GM03348 (cell line): ENCODE measurements around the gene CHRNA3.
A peak's percentile ranks its signal among the peaks of the same experiment; 100 is the strongest.

Source experiments
- DNase-seq: peaks from one replicate; pipeline ENCODE4 v3.0.0; 2012; ENCODE audit warnings: low spot score

The CHRNA3 gene

DNA sequence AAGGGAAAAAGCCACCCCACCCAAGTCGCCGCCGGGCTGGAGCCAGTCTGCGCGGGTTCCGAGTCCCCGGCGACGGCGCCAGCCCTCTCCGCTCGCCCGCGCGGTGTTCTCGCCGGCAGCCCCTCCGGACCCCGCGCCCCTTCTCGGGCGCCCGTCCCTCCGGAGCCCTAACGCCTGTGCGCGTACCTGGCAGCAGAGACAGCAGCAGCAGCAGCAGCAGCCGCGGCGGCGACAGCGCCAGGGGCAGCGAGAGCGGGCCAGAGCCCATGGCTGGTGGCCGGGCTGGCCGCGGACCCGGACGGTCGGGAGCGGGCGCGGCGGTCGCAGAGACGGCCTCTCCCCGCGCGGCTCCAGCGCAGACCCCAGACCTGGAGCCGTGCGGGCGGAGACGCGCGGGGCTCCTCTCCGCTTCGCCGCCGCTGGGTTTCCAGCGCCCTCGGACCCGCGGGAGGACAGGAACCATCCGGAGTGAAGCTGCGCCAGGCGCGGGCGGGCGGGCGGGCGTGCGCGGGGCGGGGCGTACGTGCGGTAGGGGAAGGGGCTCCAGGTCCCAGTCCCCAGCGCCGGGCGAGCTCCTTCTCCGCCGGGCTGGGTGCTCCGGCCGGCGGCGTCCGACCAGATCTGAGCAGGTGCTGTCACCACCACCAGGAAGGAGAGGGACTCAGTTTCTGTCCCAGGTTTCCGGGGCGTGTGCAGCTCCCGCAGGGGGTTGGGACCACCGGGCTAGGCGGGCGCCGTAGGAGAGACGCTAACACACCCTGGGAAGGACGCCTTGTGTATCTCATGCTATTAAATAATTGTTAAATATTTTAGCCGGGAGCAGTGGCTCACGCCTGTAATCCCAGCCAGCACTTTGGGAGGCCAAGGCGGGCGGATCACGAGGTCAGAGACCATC, at the start of gene CHRNA3:
Gene CHRNA3, minus strand, starts transcription at position 470 of the 895 bp plus-strand sequence. Its CDS starts 202 bp downstream, at position 268.
- no peak for DNase-seq

DNA sequence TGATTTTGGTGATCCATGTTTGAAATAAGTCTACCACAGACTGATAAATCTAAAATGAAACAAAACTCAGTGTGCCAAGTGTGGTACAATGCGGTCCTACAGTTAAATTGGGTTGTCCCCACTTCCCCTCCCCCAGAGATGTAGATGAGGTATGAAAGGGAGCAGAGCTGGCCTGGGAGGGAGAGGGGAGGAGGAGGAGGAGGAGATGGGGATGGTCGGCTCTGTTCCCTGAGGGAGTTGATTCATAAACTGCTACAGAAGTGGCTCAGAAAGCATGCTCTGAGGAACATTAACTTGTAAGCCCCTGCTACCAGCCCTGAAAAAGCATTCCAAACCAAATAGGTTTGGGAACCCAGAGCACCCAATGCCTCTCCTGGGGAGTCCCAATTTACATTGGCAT, 48.2 kb upstream of the CHRNA3 start:
- no peak for DNase-seq

DNA sequence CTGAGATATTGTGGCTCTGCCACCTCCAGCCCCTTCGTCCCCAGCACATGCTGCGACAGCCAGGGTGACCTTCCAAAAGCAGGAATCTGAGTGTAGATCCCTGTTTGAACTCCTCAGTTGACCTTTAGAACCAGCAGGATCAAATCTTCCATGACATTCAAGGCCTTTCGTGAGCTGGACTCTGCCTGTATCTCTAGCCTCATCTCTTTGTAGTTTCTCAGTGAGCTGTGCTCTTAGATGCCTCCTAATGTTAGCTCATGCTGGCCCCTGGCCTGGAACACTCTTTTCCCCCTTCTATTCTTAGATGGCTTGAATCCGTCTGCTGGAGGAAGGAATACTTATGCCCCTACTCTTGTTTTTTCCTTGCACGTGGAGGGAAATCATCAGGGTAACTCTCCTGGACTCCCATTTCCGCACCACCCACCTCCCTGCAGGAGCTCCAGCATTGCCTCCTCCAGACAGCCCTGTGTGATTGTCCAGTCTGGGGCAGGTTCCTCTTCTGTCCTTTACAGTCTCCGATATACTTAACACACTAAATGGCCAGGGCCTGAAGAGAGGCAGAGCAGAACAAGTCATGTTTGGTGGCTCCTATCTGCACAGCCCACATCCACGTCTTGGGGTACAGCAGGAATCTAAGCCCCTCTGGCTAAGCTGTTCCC, 46.9 kb upstream of the CHRNA3 start:
- no peak for DNase-seq

DNA sequence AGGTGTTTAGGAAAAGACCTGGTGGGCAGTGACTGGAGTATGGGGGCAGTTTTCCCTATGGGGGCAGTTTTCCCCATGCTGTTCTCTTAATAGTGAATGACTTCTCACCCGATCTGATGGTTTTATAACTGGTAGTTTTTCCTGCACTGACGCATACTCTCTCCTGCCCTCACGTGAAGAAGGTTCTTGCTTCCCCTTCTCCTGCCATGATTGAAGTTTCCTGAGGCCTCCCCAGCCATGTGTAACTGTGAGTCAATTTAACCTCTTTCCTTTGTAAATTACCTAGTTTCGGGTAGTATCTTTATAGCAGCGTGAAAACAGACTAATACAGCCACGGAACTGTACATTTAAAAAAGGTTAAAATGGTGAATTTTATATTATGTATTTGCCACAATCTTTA, 45.2 kb upstream of the CHRNA3 start:
- no peak for DNase-seq

DNA sequence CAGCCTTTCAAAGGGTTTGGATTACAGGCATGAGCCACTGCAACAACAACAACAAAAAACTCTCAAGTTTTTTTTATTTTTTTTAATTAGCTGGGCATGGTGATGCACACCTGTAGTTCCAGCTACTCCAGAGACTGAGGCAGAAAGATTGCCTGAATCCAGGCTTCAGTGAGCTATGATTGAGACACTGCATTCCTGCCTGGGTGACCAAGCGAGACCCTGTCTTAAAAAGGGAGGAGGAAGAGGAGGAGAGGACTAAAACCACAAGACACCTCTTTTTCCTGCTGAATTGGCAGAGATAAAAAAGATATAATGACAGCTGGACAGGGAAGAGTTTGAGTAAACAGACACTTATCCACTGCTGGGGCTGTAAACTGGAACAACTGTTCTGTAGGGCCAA, 42.9 kb upstream of the CHRNA3 start:
- no peak for DNase-seq

DNA sequence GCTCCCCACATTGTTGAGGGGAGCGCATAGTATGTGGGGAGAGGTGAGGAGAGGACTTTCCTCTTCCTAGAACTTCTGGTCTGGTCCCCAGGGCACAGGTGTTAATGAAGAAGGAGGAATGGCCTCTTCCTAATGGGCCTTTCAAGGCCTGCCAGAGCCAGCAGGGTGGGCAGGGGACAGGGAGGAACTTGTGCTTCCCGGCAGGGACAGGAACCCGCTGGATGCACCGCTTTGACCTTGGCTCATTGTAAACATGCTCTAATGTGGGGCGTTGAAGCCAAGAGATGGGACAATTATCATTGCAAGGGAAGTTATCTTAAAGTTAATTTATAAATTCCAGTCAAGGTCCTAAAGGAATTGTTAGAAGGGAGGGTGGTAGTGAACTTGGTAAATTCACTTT, 41.2 kb upstream of the CHRNA3 start:
- no peak for DNase-seq

DNA sequence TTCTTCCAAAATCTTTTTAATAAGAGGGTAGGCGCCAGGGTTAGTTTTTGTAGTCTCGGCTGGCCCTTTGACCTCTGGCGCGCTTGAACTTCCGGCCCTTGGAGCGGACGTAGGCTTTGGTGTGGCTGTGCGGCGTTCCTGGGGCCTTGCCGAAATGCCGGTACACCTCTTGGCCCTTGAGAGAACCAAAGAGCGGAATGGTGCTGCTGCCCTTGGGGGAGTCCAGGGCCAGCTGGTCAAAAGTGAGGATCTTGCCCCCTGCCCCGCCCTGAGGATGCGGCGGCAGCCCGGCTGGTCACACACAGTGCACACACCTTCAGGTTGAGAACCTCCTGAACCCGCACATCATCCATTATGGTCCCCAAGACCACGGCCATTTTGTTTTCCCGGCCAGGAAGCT, 40.2 kb upstream of the CHRNA3 start:
- DNase-seq: no peak

DNA sequence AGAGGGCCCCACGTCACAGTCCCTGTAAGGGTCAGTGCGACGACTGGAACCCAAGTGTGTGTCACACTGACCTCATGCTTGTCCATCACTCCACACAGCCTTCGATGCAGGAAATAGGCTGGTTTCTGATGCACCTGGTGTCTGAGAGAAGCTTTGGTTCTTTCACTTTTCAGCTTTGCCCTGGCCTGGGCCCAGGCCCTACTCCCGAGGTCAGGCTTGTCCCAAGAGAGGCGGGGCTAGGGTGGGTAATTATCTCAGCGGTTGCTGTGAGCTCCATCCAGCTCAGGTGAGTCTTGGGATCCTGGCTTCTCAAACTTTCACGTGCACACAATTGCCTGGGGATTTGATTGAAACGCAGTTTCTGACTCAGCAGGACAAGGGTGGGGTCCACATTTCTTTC, 39.8 kb upstream of the CHRNA3 start:
- DNase-seq: no peak

DNA sequence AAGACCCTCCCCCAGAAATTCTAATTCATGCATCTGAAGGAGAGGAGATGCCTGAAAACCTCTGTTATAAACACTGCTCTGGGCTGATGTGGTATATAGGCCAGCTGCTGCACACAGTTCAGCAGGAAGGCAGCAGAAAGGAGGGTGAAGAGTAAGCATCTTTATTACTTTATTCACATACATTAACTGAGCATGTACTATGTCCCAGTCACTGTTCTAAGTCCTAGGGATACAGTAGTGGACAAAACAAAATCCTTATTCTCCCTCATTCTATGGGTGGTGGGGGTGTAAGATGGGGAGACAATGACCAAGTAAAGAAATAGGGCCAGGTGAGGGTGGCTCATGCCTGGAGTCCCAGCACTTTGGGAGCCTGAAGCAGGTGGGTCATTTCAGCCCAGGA, 38.0 kb upstream of the CHRNA3 start:
- no peak for DNase-seq

DNA sequence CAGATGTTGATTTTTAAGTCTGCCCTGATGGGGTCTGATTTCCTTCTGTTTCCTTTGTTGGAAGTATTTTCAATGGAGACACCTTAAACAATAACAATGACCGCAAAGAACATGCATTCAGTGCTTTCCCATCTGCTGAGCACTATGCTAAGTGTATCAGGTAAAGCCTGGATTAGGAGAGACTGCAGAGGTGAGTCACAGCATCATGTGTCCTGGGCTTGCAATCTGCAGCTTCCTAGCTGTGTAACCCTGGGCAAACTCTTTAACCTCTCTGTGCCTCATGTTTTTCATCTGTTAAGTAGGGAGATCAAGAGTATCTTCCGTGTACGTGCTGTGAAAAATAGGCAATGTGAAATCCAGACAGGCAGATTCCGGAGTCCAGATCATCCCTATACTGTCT, 33.5 kb upstream of the CHRNA3 start:
- DNase-seq: no peak

DNA sequence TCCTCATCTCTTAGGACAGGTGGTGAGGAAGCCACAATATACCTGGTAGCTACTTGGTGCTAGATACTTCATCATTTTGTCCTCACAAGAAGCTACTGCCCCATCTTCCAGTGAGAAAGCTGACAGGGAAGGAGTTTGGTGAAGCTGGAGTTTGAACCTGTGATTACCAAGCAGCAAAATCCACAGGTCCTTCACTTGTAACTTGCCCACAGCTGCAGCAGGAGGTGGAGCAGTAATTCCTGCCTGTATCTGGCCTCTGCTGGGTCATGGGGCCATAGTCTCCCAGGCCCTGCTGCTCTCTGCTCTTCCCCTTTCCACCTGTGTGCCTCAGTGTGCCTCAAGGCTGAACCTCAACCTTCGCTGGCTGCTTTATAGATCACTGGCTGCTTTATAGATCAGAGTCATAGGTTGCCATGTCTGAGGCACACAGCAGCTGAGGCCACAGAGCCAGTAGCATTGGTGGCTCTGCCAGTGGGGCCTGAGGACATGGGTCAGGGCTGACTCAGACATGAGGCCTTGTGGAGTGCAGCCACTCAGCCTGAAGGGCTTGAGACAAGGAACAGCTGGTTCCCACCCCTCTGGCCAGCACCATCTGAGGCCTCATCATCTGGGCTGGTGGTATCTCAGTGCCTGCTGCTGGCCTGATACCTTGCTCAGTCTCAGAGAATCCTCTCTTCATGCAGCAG, 31.3 kb upstream of the CHRNA3 start:
- no peak for DNase-seq

DNA sequence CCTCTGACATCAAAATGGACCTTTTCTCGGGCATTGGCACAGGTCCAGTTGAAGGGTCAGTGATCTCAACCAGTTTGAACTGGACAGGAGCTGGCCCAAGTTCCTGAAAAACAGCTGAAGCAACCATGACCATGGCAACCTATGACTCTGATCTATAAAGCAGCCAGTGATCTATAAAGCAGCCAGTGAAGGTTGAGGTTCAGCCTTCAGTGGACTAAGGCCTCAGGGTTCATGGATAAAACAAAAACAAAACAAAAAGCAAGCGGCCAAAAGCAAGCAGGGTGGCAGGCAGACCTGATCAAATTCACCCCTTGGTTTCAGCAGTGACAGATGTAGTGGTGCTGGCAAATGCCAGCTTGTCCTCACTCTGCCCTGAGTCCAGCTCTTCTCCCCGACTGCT, 30.2 kb upstream of the CHRNA3 start:
- no peak for DNase-seq

DNA sequence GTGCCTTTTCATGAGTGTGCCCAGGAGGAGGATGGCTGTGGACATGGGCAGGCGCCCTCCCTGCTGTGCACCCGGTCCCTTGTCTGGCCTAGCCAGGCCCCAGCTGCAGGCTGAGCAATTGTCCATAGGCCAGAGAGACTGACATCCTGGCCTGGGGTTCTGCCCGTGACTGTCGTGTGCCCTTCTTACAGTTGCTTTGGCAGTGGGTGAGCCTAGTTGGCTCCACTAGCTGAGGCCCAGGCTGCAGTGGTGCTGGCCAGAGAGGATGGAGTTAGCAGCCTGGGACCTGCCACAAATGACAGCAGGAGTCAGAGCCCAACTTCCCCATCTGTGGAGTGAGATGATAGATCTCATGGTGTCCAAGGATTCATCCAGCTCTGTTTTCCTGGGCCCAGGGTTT, 29.2 kb upstream of the CHRNA3 start:
- no peak for DNase-seq

DNA sequence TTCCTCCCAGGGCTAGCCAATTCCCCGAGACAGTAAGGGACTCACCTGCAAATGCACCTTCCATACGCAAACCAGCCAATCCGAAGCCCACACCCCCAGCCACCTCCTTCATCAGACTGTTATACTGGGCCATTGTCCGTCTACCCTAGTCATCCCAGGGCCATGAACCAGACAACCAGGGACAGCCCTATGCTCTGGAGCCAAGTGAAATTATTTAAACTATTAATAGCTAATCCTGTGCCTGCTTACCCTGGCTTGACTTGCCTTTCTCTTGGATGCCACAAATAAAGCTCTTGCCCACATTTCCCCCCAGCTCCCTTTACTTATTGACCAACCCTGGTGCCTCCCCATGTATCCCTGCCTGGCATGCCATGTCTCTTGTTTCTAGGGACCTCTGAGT, 24.2 kb upstream of the CHRNA3 start:
- no peak for DNase-seq

DNA sequence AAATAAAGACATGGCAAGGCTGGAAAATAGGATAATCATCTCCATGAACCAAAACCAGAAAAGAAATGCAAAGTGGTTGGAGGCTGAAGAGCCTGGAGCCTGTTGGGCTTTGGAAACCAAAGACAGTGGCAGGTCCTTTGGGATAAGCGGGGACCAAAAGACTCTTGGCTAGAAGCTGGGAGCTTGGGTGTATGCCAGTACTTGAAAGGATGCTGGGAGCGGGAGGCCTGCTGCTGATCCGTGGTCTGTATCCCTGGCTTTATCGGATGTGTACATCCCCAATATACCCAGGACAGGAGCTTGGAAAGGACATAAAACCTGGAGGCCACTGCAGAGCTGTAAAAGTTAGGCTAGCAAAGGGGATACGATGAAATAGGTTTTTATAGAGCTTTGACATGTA, 21.5 kb upstream of the CHRNA3 start:
- DNase-seq: no peak

DNA sequence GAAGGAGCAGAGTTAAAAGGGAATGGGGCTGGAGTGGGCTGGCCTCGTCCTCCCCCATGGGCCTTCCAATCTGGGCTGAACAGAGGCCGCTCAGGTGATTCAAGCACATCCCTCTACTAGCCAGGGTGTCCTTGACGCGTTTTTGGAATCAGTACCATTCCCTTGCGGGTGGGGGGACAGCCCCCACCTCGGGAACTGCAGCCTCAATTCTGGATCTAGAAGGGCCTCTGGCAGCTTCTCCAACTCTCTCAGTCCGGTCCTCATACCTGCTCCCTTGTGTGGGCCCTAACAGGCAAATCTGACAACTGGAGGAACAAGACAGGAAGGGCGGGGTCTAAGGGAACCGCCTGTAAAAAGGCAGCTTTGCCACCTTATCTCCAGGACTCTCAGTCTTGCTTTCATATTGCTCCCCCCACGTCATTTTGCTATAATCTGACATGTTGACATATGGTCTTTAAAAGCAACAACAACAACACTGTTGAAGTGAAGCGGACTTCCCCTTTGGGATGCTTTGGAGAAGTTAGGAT, 21.0 kb upstream of the CHRNA3 start:
- DNase-seq: no peak

DNA sequence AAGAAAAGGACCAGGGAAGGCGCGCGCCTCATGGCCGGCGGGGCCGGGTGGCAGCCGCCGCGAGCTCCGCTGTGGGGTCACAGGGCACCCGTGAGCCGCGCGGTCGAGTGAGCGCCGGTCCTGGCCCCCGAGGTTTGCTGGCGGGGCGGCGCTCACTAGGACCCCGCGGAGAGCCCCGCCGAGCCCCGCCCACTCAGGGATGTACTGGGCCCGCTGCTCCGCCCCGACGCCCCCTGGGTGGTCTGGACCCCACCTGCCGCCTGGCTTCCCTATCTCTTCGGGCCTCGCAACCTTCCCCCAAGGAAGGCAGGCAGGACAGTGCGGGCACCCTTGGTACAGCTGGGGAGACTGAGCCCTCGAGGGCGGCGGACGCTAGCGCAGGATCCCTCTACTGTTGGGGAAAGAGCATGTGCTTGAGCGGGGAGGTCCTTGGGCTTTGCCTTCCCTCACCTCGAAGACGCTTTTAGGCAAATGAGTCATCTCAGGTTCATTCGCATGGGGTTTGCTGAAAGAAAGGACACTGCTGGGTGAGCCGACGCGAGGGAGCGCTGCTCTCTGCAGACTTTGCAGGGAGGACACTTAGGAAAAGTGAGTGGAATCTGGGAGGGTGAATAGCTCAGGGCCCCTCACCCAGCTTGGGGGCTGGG, 20.4 kb upstream of the CHRNA3 start, which contains the start of gene CHRNB4:
Gene CHRNB4, minus strand, starts transcription at position 109 of the 647 bp plus-strand sequence. Its CDS starts 77 bp downstream, at position 32.
- DNase-seq: peak; percentile 31

DNA sequence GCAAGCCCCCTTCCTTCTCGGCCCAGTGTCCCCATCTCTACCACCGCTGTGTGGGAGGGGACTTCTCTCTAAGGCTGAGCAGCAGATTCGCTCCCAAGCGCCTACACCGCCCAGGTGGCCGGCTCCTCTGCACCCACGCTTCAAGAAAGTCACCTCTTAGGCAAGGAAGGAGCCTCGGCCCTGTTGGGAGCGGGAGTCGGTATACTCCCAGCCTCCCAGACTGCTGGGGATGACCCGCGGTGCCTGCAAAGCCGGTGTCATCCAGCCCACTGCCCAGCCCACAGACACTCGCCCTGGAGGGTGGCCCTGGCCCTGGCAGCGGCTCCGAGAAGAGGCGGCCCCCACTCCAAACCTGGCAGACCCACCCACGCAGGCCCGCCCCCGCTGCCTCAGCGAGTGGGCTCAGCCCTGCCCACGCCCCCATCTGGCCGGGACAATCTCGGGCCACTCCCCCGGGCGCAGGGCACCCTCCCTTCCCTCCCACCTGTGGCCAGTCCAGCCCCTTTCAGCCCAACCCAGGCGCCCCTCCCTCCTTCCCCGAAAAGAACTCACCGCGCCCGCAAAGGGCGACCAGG, 19.8 kb upstream of the CHRNA3 start:
- DNase-seq: no peak

DNA sequence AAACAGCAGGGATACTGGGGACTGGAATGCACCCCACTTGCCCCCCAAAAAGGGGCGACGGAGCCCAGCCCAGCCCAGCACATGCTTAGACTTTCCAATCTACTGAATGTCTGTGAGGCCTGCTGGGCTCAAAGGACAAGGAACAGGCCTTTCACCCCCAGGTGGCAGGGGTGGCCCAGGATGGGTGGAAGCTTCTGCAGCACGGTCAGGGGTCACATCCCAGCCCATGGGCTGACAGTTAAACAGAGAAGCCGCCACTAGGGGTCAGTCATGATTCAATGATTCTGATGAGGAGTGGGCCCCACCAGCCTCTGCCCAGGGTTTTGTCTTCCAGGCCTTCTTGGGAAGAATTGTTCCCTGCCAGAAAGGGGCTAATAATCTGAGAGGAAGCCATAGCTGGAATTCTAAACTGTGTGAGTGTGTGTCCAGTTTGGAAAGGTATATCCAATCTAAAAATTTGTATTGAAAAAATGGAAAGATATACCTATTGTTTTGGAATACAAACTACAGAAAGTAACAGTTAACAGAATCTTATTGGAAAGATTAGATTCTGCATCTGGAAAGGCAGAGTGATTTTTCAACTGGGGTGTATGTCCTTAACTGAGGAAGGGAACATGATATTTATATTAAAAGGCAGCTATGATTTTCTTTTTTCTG, 18.0 kb upstream of the CHRNA3 start:
- peak; percentile 68 for DNase-seq

DNA sequence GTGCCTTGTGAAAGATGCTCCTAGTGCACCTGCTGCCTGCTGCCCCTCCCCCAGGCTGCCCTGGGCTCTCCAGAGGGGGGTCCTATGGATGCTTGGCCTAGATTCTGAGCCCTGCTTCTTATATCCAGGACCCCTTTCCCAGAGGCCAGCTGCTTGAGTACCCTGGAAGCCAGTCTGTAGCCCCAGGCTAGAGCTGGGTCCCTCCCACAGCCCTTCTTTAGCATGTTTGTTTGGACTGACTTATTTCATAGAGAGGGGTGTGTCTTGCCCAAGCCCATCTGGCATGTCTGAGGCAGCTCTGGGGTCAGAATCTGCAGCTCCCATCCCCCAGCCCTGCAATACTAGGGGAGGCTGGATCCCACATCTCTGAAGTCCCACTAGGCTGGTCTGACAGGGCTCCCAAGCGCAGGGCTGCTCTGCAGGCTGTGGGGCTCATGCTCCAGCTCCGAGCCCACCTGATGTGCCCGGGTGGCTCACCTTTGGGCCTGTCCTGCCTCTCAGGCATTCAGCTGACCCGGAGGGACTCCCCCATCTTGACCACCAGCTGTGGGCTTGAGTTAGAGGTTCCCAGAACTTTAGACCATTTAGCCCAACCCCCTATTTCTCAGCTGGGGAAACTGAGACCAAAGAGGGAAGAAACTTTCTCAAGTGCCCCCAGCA, 17.1 kb upstream of the CHRNA3 start:
- DNase-seq: no peak
